ENCODE measurements around the gene AVL9. TPM values are rescaled to one million over a fixed set of nuclear protein-coding genes. Genes with fewer than 3 reads are reported as not detected.

AVL9 gene
- total RNA-seq, 1 donor from 2014 or later = 49.1 TPM

DNA sequence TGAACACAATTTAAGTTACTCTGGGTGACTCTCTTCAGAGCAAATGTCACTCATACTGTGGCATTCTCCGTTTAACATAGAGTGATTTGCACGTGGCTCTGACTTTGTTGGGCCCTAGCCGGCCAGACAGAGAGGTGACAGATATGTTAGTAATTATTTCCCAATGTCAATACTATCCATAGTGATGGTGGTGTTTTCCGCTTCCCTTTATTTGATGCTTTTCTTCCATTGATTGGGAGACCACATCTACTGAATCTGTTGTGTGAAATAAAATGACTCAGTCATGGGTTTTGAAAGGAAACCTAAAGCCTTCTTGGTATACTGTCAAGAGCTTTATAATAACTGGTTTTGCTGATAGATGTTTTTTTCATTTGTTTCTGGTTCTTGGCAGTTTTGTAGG lies 7.4 kb downstream of the AVL9 start:
- intact Hi-C loops (cut with micrococcal nuclease) = no loop called here

DNA sequence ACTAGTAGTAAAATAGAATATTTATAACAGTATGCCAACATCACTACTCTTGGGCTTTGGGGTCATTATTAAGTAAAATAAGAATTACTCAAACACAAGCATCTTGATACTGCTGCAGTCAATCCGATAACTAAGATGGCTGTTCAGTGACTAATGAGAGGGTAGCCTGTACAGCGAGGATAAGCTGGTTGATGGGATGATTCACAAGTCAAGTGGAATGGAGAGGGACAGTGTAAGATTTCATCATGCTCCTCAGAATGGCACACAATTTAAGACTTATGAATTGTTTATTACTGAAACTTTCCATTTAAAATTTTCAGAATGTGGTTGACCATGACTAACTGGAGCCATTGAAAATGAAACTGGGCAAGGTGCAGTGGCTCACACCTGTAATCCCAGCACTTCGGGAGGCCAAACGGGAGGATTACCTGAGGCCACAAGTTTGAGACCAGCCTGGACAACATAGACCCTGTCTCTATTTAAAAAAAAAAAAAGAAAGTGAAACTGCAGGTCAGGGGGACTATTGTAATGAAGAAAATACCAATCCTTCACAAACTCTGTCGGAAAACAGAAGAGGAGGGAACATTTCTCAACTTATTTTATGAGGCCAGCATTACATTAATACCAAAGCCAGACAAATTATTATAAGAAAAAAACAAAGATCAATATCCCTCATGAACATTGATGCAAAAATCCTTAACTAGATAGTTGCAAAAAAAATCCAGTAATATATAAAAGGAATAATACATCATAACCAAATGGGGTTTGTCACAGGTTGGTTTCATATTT lies 11.2 kb downstream of the AVL9 start:
- peaks cover 23% of the 10 kb centered on the region for H3K4me1 Mint-ChIP-seq
- no peak overlapping the region for H3K4me3 Mint-ChIP-seq
- H3K36me3 Mint-ChIP-seq (ENCODE audit: low read depth) = peaks cover 27% of the 10 kb centered on the region
- H3K27ac Mint-ChIP-seq = peak overlapping the region; percentile 73
- no peaks in the 10 kb centered on the region for H3K27me3 Mint-ChIP-seq
- no peaks in the 10 kb centered on the region for H3K9me3 Mint-ChIP-seq
- no peak for DNase-seq
- intact Hi-C loops (cut with micrococcal nuclease) = loop anchor here (1.0 kb wide), 1 partner anchor 16 kb away; the partner anchor contains the start of gene LSM5

More for the DNA sequence above, 7.4 kb downstream of the AVL9 start:
- peaks cover 33% of the 10 kb centered on the region for H3K36me3 Mint-ChIP-seq (ENCODE audit: low read depth)
- peaks cover 33% of the 10 kb centered on the region for H3K4me1 Mint-ChIP-seq
- H3K27ac Mint-ChIP-seq = peak overlapping the region; percentile 89
- peak; percentile 58 for DNase-seq
- H3K4me3 Mint-ChIP-seq = peak overlapping the region; percentile 43
- peaks cover 3% of the 10 kb centered on the region for H3K9me3 Mint-ChIP-seq
- H3K27me3 Mint-ChIP-seq = no peaks in the 10 kb centered on the region

DNA sequence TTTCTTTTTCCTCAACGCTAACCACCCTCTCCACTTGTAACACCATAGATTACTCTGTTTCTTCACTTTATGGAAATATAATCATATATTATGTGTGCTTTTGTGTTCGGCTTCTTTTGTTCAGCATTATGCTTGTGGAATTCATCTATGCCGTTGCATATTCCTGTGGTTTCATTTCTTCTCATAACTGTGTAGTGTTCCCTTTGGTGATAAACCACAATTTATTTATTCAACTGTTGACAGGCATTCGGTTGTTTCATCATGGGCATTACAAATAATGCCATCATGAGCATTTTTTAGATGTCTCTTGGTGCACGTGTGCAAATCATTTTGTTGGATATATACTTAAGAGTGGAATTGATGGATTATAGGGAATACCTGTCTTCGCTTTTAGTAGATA lies 12.1 kb downstream of the AVL9 start:
- Mint-ChIP-seq H3K9me3 (no peaks in the 10 kb centered on the region), H3K4me3 (no peak overlapping the region), H3K27me3 (no peaks in the 10 kb centered on the region), H3K4me1 (peaks cover 28% of the 10 kb centered on the region), H3K36me3 (ENCODE audit: low read depth) (peaks cover 25% of the 10 kb centered on the region), H3K27ac (no peak overlapping the region)
- intact Hi-C loops (cut with micrococcal nuclease) = no loop called here
- DNase-seq = no peak

- Mint-ChIP-seq H3K36me3 (ENCODE audit: low read depth) (peaks cover 33% of the 10 kb centered on the region), H3K9me3 (no peaks in the 10 kb centered on the region), H3K4me1 (peaks cover 36% of the 10 kb centered on the region), H3K27ac (no peak overlapping the region), H3K4me3 (no peak overlapping the region), H3K27me3 (no peaks in the 10 kb centered on the region)
- no peak for DNase-seq
- intact Hi-C loops (cut with micrococcal nuclease) = no loop called here
Observed at GRCh38 chr7:32511791-32512190, 16.5 kb downstream of the AVL9 start.

DNA sequence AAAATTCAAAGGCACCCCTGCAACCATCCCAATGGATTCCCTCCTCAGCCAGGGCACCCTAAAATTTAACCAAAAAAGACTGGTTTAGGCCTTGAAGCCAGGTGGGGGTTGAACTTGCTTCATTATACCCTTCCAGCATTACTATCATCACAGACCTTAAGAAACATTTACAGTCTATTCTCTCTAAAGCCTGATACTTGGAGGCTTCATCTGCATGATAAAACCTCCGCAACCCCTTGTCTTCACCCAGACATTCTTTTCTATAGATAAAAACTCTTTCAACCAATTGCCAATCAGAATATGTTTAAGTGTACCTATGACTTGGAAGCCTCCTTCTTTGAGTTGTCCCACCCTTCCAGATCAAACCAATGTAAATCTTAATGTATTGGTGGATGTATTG lies 17.9 kb downstream of the AVL9 start:
- H3K27ac Mint-ChIP-seq = no peak overlapping the region
- no peak overlapping the region for H3K4me3 Mint-ChIP-seq
- intact Hi-C loops (cut with micrococcal nuclease) = no loop called here
- H3K36me3 Mint-ChIP-seq (ENCODE audit: low read depth) = peaks cover 39% of the 10 kb centered on the region
- peaks cover 38% of the 10 kb centered on the region for H3K4me1 Mint-ChIP-seq
- H3K9me3 Mint-ChIP-seq = no peaks in the 10 kb centered on the region
- H3K27me3 Mint-ChIP-seq = no peaks in the 10 kb centered on the region
- no peak for DNase-seq

DNA sequence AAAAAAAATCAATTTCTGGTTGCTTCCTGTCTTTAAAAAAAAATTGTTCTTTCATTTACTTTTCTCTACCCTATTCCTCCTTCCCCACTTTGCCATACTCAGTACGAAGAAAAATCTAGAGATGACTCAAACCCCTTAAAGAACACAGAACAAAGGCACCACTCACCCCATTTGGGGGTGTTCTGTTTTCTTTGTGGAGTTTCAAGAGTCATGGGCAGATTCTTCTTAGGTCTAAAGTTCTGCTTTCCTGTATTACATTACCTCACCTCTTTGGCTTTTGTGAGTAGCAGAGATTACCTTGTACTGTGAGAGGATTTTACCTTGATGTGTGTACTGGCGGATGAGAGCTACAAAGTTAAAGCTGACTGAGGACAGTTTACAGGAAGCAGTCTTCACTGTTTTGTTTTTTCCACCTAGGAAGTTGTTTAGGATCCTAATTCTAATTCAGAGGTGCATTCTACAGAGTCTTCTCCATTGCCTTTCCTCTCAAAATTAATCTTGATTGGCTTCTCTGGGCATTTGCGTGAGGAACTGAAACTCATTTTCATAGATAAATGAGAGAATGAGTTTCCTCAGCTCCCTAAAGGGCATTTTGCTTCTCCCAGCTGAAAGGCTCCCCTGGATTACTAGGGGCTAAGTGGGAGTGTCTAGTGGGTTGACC lies 20.7 kb downstream of the AVL9 start:
- H3K27ac Mint-ChIP-seq = peak overlapping the region; percentile 60
- peaks cover 37% of the 10 kb centered on the region for H3K4me1 Mint-ChIP-seq
- no peaks in the 10 kb centered on the region for H3K27me3 Mint-ChIP-seq
- H3K9me3 Mint-ChIP-seq = peaks cover 4% of the 10 kb centered on the region
- intact Hi-C loops (cut with micrococcal nuclease) = loop anchor here (2.0 kb wide), 1 partner anchor 15 kb away; no protein-coding TSS in a partner anchor
- H3K4me3 Mint-ChIP-seq = no peak overlapping the region
- peaks cover 51% of the 10 kb centered on the region for H3K36me3 Mint-ChIP-seq (ENCODE audit: low read depth)
- DNase-seq = peak; percentile 60

- Mint-ChIP-seq H3K27me3 (no peaks in the 10 kb centered on the region), H3K9me3 (peaks cover 4% of the 10 kb centered on the region), H3K4me1 (peaks cover 33% of the 10 kb centered on the region), H3K27ac (no peak overlapping the region), H3K4me3 (no peak overlapping the region), H3K36me3 (ENCODE audit: low read depth) (peaks cover 50% of the 10 kb centered on the region)
- intact Hi-C loops (cut with micrococcal nuclease) = no loop called here
- DNase-seq = no peak
Observed at GRCh38 chr7:32516551-32517100, 21.3 kb downstream of the AVL9 start.

- Mint-ChIP-seq H3K4me3 (no peak overlapping the region), H3K27ac (no peak overlapping the region), H3K36me3 (ENCODE audit: low read depth) (peaks cover 59% of the 10 kb centered on the region), H3K9me3 (peaks cover 10% of the 10 kb centered on the region), H3K4me1 (peaks cover 21% of the 10 kb centered on the region), H3K27me3 (no peaks in the 10 kb centered on the region)
- intact Hi-C loops (cut with micrococcal nuclease) = no loop called here
- no peak for DNase-seq
Observed at GRCh38 chr7:32518534-32519140, 23.3 kb downstream of the AVL9 start.

GRCh38 chr7:32519763-32520162 lies 24.5 kb downstream of the AVL9 start:
- Mint-ChIP-seq H3K4me3 (no peak overlapping the region), H3K9me3 (peaks cover 10% of the 10 kb centered on the region), H3K36me3 (ENCODE audit: low read depth) (peaks cover 57% of the 10 kb centered on the region), H3K4me1 (peaks cover 15% of the 10 kb centered on the region), H3K27me3 (no peaks in the 10 kb centered on the region), H3K27ac (peak overlapping the region; percentile 7)
- intact Hi-C loops (cut with micrococcal nuclease) = no loop called here
- no peak for DNase-seq

DNA sequence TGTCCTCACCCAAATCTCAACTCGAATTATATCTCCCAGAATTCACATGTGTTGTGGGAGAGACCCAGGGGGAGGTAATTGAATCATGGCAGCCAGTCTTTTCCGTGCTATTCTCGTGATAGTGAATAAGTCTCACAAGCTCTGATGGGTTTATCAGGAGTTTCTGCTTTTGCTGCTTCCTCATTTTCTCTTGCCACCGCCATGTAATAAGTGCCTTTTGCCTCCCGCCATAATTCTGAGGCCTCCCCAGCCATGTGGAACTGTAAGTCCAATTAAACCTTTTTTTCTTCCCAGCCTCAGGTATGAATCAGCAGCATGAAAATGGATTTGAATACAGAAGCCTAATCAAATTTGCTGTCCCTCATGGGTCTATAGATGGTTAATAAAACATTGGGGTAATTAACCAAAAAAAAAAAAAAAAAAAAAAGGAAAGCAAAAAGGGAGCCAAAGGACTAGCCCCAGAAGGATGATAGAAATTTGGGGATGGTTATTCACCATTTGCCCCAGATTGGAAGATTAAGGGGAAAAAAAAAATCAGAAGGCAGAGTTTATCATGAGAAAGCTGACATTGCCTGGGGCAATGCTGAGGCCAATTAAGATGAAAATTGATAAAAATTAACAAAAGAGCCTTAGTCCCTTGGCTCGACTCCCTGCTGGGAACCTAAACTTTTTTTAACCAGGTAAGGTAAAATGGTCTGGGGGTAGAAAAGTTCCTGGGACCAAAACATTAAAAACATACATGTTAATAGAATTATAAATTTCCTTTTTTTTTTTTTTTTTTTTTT lies 27.6 kb downstream of the AVL9 start:
- no peak for DNase-seq
- H3K9me3 Mint-ChIP-seq = peaks cover 10% of the 10 kb centered on the region
- H3K27ac Mint-ChIP-seq = no peak overlapping the region
- H3K36me3 Mint-ChIP-seq (ENCODE audit: low read depth) = peaks cover 47% of the 10 kb centered on the region
- peaks cover 6% of the 10 kb centered on the region for H3K4me1 Mint-ChIP-seq
- H3K27me3 Mint-ChIP-seq = no peaks in the 10 kb centered on the region
- intact Hi-C loops (cut with micrococcal nuclease) = no loop called here
- no peak overlapping the region for H3K4me3 Mint-ChIP-seq

DNA sequence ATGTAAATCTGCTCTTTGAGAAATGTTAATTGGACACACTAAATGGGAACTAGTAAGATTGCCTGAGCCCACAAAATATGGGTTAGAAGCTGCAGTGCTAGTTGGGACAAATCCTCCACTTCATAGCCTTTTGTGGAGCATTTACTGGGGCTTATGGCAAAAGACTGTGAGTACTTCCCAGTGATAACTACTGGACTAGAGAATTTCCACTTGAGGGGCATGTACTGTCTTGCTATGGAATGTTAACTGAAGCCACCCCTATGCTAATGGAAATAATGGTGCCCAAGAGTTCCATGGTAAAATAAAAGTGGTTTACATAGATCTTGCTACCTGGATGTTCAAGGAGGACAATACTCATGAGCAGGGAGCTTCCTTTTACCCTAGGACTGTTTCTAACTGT lies 29.3 kb downstream of the AVL9 start:
- Mint-ChIP-seq H3K27ac (no peak overlapping the region), H3K27me3 (no peaks in the 10 kb centered on the region), H3K4me3 (no peak overlapping the region), H3K4me1 (peaks cover 6% of the 10 kb centered on the region), H3K9me3 (peaks cover 10% of the 10 kb centered on the region), H3K36me3 (ENCODE audit: low read depth) (peaks cover 44% of the 10 kb centered on the region)
- intact Hi-C loops (cut with micrococcal nuclease) = no loop called here
- no peak for DNase-seq

GRCh38 chr7:32525839-32526238 lies 30.6 kb downstream of the AVL9 start:
- peaks cover 32% of the 10 kb centered on the region for H3K36me3 Mint-ChIP-seq (ENCODE audit: low read depth)
- no peak overlapping the region for H3K27ac Mint-ChIP-seq
- no peak for DNase-seq
- no peaks in the 10 kb centered on the region for H3K27me3 Mint-ChIP-seq
- H3K4me1 Mint-ChIP-seq = peaks cover 4% of the 10 kb centered on the region
- H3K9me3 Mint-ChIP-seq = peaks cover 6% of the 10 kb centered on the region
- no peak overlapping the region for H3K4me3 Mint-ChIP-seq
- intact Hi-C loops (cut with micrococcal nuclease) = no loop called here

DNA sequence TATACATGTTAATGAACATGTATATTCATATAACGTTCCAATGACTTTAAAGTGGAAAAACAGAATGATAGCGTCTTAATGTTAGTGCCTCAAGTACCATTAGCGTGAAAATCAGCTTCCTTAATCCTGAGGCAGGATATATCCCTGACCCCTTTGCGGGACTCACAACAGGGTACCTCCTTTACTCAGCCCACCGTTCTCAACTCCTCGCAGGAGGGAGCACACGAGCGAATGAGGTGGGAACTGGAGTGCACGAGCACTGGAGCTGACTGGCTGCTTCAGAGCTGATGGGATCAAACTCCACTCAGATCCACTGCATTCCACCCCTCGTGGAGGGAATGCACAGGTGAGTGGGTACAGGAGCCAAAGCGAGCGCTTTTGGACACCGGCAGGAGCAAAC lies 36.1 kb downstream of the AVL9 start:
- Mint-ChIP-seq H3K27me3 (no peaks in the 10 kb centered on the region), H3K27ac (no peak overlapping the region), H3K36me3 (ENCODE audit: low read depth) (peaks cover 18% of the 10 kb centered on the region), H3K9me3 (no peaks in the 10 kb centered on the region), H3K4me1 (peaks cover 5% of the 10 kb centered on the region), H3K4me3 (no peak overlapping the region)
- DNase-seq = no peak
- intact Hi-C loops (cut with micrococcal nuclease) = loop anchor here (5.0 kb wide), 1 partner anchor 34 kb away; the partner anchor contains the start of gene AVL9

All from activated CD4-positive, alpha-beta T cell treated with anti-CD3 and anti-CD28 coated beads, Interleukin-2, amount 10 ng/mL, durations not matched to agents 24 days and 14 days (primary cell).